Measurements from ENCODE around the gene SLC35G1. TPM values are rescaled to one million over a fixed set of nuclear protein-coding genes. Genes with fewer than 3 reads are reported as not detected.

SLC35G1 gene
- total RNA-seq, 1 donor: 1.7 TPM

- H3K9me3 ChIP-seq (ENCODE audit: low read depth, low read length): no peaks in the 10 kb centered on the region
These were observed 18.7 kb downstream of the SLC35G1 start for GRCh38 chr10:93912444-93912843.

GRCh38 chr10:93913706-93914105, 19.9 kb downstream of the SLC35G1 start:
- Histone ChIP-seq H3K27me3 (ENCODE audit: insufficient read depth, low read length) (no peaks in the 10 kb centered on the region), H3K9me3 (ENCODE audit: low read depth, low read length) (no peaks in the 10 kb centered on the region), H3K4me3 (ENCODE audit: low read length) (no peak overlapping the region), H3K4me1 (ENCODE audit: insufficient read depth, low read length) (no peaks in the 10 kb centered on the region)

More at GRCh38 chr10:93912444-93912843, 18.7 kb downstream of the SLC35G1 start:
- H3K4me3 ChIP-seq (ENCODE audit: low read length): no peak overlapping the region
- H3K27me3 ChIP-seq (ENCODE audit: insufficient read depth, low read length): no peaks in the 10 kb centered on the region
- no peaks in the 10 kb centered on the region for H3K4me1 ChIP-seq (ENCODE audit: insufficient read depth, low read length)

- H3K27me3 ChIP-seq (ENCODE audit: insufficient read depth, low read length): no peaks in the 10 kb centered on the region
- no peaks in the 10 kb centered on the region for H3K4me1 ChIP-seq (ENCODE audit: insufficient read depth, low read length)
- no peaks in the 10 kb centered on the region for H3K9me3 ChIP-seq (ENCODE audit: low read depth, low read length)
- no peak overlapping the region for H3K4me3 ChIP-seq (ENCODE audit: low read length)
These were observed 21.8 kb downstream of the SLC35G1 start for GRCh38 chr10:93915598-93915997.

- no peaks in the 10 kb centered on the region for H3K9me3 ChIP-seq (ENCODE audit: low read depth, low read length)
- no peaks in the 10 kb centered on the region for H3K27me3 ChIP-seq (ENCODE audit: insufficient read depth, low read length)
- H3K4me3 ChIP-seq (ENCODE audit: low read length): no peak overlapping the region
- no peaks in the 10 kb centered on the region for H3K4me1 ChIP-seq (ENCODE audit: insufficient read depth, low read length)
These were observed 22.7 kb downstream of the SLC35G1 start for GRCh38 chr10:93916257-93917063.

DNA sequence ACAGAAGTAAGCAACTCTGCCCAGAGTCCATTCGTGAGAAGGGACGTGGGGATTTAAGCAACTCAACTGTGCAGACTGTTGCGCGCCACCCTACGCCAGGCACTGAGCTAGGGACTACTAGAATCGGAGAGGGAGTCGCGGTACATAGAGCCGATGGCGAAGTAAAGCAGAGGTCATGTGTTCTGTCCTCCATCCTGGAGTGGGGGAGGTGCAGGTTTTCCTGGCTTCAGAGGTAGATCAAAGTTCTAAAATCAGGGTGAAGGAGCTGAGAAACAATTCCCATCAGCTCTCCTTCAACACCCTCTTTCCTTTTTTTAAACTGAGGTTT, 23.2 kb downstream of the SLC35G1 start:
- Histone ChIP-seq H3K9me3 (ENCODE audit: low read depth, low read length) (no peaks in the 10 kb centered on the region), H3K27me3 (ENCODE audit: insufficient read depth, low read length) (no peaks in the 10 kb centered on the region), H3K4me3 (ENCODE audit: low read length) (no peak overlapping the region), H3K4me1 (ENCODE audit: insufficient read depth, low read length) (no peaks in the 10 kb centered on the region)

DNA sequence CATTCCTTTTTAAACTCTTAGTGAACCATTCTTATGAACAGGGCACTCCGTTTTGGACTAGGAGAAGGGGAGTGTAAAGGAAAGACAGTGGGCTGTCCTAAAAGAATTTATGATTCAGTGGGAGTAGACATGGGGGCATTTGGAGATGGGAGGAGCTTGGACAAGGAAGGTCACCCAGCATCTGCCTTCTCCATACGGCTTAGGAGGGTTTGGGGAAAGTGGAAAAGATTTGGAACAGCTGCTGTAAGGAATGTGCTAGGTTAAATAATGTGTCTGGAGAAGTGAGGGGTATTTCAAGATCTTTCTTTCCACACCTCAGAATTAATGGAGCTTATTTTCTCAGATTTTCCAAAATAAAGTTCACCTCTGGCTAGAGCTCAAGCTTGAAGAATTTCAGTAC, 24.0 kb downstream of the SLC35G1 start:
- Histone ChIP-seq H3K4me1 (ENCODE audit: insufficient read depth, low read length) (no peaks in the 10 kb centered on the region), H3K4me3 (ENCODE audit: low read length) (no peak overlapping the region), H3K27me3 (ENCODE audit: insufficient read depth, low read length) (no peaks in the 10 kb centered on the region), H3K9me3 (ENCODE audit: low read depth, low read length) (no peaks in the 10 kb centered on the region)

DNA sequence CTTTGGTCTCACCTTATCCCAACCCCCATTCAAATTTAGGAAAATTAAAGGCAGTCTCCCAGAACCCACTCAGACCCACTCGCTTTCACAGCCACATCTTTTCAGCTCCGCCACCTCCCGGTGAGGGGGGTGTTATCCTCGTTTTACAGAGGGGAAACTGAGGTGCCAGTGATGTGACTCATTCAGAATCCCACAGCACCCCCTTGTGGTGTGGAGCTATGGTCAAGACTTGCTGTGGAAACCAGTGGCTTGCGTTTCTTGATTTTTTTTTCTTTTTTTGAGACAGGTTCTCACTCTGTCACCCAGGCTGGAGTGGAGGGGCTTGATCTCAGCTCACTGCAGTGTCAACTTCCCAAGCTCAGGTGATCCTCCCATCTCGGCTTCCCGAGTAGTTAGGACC, 27.6 kb downstream of the SLC35G1 start:
- no peaks in the 10 kb centered on the region for H3K9me3 ChIP-seq (ENCODE audit: low read depth, low read length)
- H3K27me3 ChIP-seq (ENCODE audit: insufficient read depth, low read length): no peaks in the 10 kb centered on the region
- H3K4me1 ChIP-seq (ENCODE audit: insufficient read depth, low read length): no peaks in the 10 kb centered on the region
- H3K4me3 ChIP-seq (ENCODE audit: low read length): no peak overlapping the region

- H3K4me3 ChIP-seq (ENCODE audit: low read length): no peak overlapping the region
- H3K4me1 ChIP-seq (ENCODE audit: insufficient read depth, low read length): no peaks in the 10 kb centered on the region
- no peaks in the 10 kb centered on the region for H3K9me3 ChIP-seq (ENCODE audit: low read depth, low read length)
- no peaks in the 10 kb centered on the region for H3K27me3 ChIP-seq (ENCODE audit: insufficient read depth, low read length)
These were observed 32.8 kb downstream of the SLC35G1 start for GRCh38 chr10:93926613-93927012.

- no peaks in the 10 kb centered on the region for H3K9me3 ChIP-seq (ENCODE audit: low read depth, low read length)
- no peaks in the 10 kb centered on the region for H3K27me3 ChIP-seq (ENCODE audit: insufficient read depth, low read length)
- no peaks in the 10 kb centered on the region for H3K4me1 ChIP-seq (ENCODE audit: insufficient read depth, low read length)
- H3K4me3 ChIP-seq (ENCODE audit: low read length): no peak overlapping the region
These were observed 44.4 kb downstream of the SLC35G1 start for GRCh38 chr10:93938140-93938539.

DNA sequence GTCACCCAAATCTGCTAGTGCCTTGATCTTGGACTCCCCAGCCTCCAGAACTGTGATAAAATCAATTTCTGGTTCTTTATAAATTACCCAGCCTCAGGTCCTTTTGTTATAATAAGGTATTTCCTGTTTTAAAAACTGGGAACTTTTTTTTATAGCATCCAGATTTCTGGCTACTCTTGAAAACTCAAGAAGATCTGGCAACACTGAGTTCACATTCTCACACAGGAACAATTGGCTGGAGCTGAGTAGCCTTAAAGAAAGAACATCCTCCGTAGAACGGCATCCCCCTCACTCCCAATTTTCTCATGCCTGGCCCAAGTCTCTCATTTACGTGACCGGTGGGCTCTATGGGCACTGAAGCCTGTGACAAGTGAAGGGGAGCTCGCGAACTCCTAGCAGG, 47.1 kb downstream of the SLC35G1 start:
- Histone ChIP-seq H3K4me3 (ENCODE audit: low read length) (no peak overlapping the region), H3K27me3 (ENCODE audit: insufficient read depth, low read length) (no peaks in the 10 kb centered on the region), H3K4me1 (ENCODE audit: insufficient read depth, low read length) (no peaks in the 10 kb centered on the region), H3K9me3 (ENCODE audit: low read depth, low read length) (no peaks in the 10 kb centered on the region)

GRCh38 chr10:93941606-93942005, 47.8 kb downstream of the SLC35G1 start:
- no peaks in the 10 kb centered on the region for H3K9me3 ChIP-seq (ENCODE audit: low read depth, low read length)
- no peaks in the 10 kb centered on the region for H3K27me3 ChIP-seq (ENCODE audit: insufficient read depth, low read length)
- H3K4me3 ChIP-seq (ENCODE audit: low read length): no peak overlapping the region
- no peaks in the 10 kb centered on the region for H3K4me1 ChIP-seq (ENCODE audit: insufficient read depth, low read length)

DNA sequence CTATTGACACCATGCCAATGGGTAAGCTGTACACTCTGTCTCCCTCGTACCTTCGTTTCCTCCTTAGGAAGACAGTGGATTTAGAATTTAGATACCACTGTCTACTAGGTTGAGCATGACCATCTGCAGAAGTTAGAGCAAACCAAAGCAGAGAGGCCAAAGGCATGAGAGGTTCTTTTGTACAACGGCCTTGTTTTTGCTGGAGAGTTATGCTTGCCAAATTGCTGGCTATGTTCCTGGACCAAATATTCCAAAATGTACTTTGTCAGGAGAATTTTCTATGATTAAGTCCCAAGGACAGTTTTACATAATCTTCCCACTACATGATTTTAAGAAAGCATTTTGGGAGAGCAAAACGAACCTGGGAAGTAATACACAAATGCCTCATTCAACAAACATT, 52.0 kb downstream of the SLC35G1 start:
- Histone ChIP-seq H3K4me3 (ENCODE audit: low read length) (no peak overlapping the region), H3K27me3 (ENCODE audit: insufficient read depth, low read length) (no peaks in the 10 kb centered on the region), H3K9me3 (ENCODE audit: low read depth, low read length) (no peaks in the 10 kb centered on the region), H3K4me1 (ENCODE audit: insufficient read depth, low read length) (no peaks in the 10 kb centered on the region)

GRCh38 chr10:93947055-93947454, 53.3 kb downstream of the SLC35G1 start:
- no peaks in the 10 kb centered on the region for H3K4me1 ChIP-seq (ENCODE audit: insufficient read depth, low read length)
- H3K4me3 ChIP-seq (ENCODE audit: low read length): no peak overlapping the region
- no peaks in the 10 kb centered on the region for H3K9me3 ChIP-seq (ENCODE audit: low read depth, low read length)
- H3K27me3 ChIP-seq (ENCODE audit: insufficient read depth, low read length): no peaks in the 10 kb centered on the region

DNA sequence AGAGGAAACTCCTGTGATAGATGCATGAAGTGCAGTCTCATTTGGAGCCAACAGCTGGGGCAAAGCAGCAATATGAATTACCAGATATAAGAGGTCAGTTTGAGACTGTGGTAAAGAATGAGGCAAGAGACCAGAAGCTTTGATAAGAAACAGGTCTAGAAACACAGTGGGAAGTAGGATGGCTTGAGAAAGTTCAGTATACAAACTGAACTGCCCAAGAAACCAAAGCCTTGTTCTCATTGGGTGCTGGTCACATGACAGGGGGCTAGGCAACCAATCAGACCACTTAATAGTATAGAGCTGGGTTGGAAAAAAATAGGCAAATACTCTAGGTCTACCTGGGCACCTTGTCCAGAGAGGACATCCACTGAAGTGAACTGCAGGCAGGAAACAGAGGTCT, 53.7 kb downstream of the SLC35G1 start:
- Histone ChIP-seq H3K4me1 (ENCODE audit: insufficient read depth, low read length) (no peaks in the 10 kb centered on the region), H3K9me3 (ENCODE audit: low read depth, low read length) (no peaks in the 10 kb centered on the region), H3K27me3 (ENCODE audit: insufficient read depth, low read length) (no peaks in the 10 kb centered on the region), H3K4me3 (ENCODE audit: low read length) (no peak overlapping the region)

GRCh38 chr10:93951905-93952304, 58.1 kb downstream of the SLC35G1 start:
- H3K27me3 ChIP-seq (ENCODE audit: insufficient read depth, low read length): no peaks in the 10 kb centered on the region
- H3K9me3 ChIP-seq (ENCODE audit: low read depth, low read length): no peaks in the 10 kb centered on the region
- H3K4me1 ChIP-seq (ENCODE audit: insufficient read depth, low read length): no peaks in the 10 kb centered on the region
- H3K4me3 ChIP-seq (ENCODE audit: low read length): no peak overlapping the region

Data from mononuclear cell (primary cell).